Stimulated activated CD8-positive, alpha-beta memory T cell treated with anti-CD3 and anti-CD28 coated beads, Interleukin-4, amount 100 ng/mL, for 4 hours (primary cell): Measurements from ENCODE around the gene EML6.
A peak's percentile ranks its signal among the peaks of the same experiment; 100 is the strongest.

Experiments used
- DNase-seq, 2 donors: peaks; one replicate each; pipeline ENCODE4 v3.0.0-alpha.2; 2020; ENCODE audit warnings: low read depth in 2 of 2, low spot score in 1 of 2

The EML6 gene

DNA sequence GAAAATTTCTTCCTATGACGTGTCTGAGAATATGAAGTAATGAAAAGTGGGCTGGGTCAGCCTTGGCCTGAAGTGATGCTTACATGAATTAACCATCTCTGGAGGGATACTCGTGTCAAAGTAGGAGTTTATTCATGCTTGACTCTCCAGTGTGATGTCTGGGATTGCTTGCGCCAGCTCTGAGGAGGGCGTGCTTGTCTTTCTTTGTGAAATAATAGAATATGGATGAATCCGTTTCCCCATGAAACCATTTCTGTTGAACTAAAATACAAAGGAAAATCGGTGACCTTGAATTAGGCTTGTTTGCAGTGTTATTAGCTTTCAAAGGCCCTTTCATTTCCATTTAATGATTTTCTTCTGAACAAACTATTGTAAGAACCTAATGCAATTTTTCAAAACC is 77.9 kb downstream of the EML6 start:
- DNase-seq: no peak

DNA sequence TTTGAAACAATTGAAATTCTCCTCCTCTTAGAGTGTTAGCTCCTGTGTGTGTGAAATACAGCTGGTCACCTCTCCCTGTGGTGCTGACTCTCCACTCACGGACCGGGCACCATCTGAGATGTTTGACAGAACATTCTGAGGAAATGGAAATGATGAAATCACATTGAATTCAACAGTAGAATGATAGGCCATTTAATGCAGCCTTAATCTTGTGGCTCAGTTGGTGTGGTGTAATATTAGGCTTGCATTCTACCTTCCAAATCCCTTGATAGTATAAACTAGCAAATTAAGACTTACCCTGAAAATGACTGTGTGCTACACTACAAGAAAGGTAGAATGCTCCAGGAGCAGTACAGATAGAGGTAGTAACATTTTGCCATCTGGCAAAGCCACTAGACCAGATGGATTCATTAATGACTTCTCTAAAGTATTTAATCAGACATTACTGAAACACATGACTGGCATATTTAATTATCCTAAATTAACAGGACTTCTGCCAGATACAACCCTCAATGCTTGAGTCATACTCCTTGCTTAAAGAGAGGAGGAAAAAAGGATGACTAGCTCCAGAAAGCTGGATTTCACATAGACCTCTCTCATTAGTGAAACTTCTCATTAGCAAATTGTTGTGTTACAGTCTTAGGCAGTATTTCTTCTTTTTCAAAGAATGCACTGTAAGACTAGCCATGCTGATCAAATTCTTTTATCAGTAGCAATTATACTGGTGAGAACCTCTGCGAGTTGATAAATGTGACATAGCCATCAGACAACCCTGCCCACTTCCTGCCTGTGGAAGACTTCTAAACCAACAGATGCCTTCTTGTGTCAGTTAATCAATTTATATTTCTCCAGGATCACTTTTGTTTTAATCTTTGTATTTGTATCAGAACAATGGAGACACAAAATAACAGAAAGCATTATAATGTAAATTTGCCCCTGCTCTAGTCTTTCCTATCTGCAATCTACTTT is 80.6 kb downstream of the EML6 start:
- DNase-seq: no peak

GRCh38 chr2:54805255-54805654 is 81.8 kb downstream of the EML6 start:
- no peak for DNase-seq

GRCh38 chr2:54806975-54807374 is 83.5 kb downstream of the EML6 start:
- no peak for DNase-seq

GRCh38 chr2:54808661-54809060 is 85.2 kb downstream of the EML6 start:
- DNase-seq: no peak

DNA sequence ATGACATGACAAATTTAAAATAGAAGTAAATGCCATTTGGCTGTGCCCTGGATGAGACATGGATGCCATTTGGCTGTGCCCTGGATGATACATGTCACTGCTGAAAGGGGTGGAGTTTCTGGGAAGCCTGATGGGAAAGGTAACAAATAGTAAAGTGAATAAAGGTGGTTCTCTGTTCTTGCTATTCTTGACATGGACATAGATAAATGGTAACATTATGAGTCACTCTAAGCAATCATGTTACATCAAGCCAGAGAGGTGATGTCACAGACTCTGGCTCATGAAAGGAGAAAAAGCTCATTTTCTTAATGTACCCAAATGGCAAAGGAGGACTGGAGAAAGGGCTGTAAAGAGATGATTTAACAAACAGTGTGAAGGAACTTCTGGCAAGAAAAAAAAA is 86.4 kb downstream of the EML6 start:
- DNase-seq: no peak

DNA sequence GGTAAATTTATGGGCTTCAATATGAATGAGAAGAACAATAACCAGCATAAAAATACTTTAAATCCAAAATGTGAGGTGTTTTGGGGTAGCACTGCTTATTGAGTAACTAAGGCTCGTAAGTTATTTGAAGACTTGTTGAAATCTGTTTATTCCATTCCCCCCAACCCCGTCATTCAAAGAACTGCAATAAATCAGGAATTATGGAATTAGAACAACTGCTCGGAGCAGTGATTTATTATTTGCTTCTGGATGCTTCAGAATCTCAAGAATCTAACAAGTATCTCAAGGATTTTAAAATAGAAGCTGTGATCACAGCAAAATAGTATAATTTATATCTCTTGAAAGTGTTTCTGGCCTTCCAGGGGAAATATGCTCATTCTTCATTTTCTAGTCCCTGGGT is 86.8 kb downstream of the EML6 start:
- DNase-seq: no peak

DNA sequence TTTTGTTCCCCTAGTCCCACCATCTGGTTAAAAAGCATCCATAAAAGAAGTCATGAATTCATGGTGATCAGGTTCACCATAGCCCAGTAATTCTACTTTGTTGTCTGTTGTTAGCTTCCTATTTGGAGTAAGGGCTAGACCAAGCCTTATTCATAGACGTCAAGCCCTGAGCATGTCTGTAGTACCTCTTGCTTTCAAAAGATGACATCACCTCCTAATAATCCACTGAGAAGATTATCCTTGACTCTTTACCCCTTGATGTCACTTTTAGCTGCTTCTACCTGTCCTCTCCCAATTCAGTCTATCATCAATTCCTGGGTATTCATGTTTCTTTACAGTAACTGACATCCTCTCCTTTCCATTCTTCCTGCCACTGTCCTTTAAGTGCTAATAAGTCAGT is 90.1 kb downstream of the EML6 start:
- no peak for DNase-seq

DNA sequence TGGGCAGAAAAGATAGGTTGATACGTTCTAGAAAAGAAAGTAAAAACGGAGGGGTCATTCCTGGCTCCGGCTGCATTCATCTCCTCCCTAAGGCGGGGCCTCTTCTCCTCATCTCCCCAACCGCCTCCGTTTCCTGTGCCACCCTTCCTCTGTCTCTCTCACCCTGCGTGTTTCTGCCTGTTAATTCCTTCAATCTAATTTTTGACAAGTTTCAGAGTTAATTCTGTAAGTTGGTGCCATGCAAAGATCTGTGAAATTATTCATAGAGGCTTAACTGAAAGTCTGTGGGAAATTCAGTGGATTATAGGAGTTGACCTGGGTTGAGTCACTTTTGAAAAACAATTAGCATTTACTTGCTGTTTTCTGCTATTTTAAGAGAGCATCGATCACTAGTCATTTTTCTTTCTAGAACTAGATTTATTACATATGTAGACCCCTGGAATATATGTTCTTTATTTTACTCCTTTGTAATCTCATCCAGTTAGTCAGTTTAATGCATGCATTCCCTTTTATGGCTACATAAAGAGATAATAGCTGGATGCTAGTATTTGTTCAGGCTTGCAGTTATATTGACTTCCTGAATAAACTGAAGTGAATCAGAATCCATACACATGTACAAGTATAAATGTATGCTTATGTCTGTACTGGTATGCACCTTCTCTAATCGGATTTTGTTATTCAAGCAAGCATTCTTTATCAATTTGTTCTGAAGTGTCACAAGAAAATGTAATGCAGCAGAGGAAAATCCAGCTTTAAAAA is 91.1 kb downstream of the EML6 start:
- DNase-seq: no peak

- DNase-seq: no peak
Measured at GRCh38 chr2:54815148-54815539, 91.7 kb downstream of the EML6 start.

DNA sequence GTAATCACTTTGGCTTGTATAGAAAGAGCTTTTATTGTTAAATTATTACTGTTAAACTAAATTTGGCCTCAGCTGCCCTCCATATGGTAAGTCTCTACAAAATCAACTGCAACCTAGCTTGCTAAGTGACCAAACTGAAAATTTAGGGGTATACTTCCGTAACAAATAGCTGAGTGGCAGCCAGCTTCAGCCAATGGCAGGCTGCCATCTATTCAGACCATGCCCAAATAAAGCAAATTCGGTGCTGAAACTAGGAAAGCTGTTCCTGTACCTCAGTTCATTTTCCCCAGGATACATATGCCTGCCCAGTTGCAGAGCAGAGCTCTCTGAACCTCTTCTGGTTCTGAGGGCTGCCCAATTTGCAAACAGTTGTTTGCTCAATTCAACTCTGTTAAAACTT is 94.8 kb downstream of the EML6 start:
- no peak for DNase-seq

GRCh38 chr2:54820558-54820957 is 97.1 kb downstream of the EML6 start:
- DNase-seq: no peak

- DNase-seq: no peak
Measured at GRCh38 chr2:54824567-54824966, 101.1 kb downstream of the EML6 start.

- DNase-seq: no peak
Measured at GRCh38 chr2:54830546-54830945, 107.1 kb downstream of the EML6 start.

DNA sequence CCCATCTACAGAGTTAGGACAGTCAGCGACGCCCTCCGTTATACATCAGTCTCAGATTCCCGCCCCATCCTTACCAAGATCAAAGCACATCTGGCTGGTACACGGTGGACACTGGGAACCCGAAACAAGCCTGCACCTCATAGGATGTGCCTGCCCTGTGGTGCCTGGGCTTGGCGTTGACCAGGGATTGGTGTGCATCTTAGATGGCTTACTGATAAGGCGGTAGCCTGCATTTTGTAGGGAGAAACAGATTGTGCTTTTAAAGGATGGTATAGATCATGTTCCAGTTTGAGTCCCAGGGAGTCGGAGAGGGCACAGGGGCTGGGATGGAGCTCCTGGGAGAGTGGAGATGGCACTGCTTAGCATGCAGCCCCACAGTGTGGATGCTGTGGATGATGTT is 108.0 kb downstream of the EML6 start:
- no peak for DNase-seq

- DNase-seq: no peak
Measured at GRCh38 chr2:54834721-54835120, 111.3 kb downstream of the EML6 start.

- DNase-seq: no peak
Measured at GRCh38 chr2:54836477-54836876, 113.0 kb downstream of the EML6 start.

DNA sequence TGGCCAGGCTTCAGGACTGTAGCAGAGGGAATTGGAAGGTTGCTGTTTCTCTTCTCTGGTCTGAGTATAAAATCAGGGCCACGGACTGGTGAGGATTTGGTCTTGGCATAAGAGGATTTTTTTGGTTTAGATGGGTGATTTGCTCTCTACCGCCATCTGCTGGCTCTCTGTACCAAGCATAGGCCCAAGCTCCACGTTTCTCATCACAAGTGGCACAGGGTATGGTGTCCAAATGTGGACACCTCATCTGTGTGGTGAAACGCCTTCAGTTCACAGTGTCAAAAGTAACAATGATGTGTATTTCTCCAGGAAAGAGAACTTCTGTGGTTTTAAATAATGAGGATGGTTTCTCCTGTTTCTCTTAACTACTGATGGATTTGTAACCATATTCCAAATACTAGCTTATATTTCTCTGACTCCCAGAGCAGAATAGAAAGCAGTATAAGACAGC is 115.1 kb downstream of the EML6 start:
- peak; percentile 7 to 48 for DNase-seq

DNA sequence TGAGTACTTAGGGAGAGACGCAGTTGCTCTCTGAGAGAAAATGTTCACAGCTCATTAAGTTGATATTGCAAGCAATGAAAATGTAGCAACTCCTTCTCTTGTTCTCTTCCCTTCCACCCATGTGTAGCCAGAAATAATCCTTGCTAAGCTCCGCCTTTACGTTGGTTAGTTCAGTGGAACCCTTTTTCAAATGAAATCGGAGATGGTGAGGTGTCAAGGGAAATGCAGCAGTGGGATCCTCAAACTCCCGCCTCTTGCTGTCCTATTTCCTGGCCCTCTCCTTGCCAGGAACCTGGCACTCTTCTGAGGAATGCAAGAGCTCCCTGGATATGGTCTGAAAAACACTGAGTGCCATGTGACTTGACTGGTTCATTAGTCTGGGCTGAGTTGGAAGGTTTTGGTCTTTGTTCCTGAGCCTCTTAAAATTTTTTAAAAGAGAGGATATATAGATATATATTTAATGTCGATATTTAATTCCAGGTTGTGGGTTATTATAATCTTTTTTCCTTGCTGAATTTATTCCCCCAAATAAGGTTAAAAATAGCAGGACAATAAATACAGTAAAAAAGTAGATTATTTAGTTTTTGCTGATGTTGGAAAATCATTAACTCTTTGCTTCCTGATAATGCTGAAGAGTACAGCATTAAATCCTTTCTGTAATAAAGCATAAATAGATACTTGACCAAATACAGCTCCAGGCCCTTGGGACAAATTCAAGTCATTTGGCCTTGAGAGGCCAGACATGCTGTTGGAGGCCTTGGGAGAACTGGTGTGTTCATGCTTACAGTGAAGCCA is 116.2 kb downstream of the EML6 start:
- DNase-seq: no peak

GRCh38 chr2:54840559-54841468 is 117.4 kb downstream of the EML6 start:
- no peak for DNase-seq
